Measurements from ENCODE around the gene RPL22L1. TPM values are rescaled to one million over a fixed set of nuclear protein-coding genes. Genes with fewer than 3 reads are reported as not detected.

RPL22L1 gene
- total RNA-seq, 1 experiment from 2014 or later, result 40.0 TPM

GRCh38 chr3:170835336-170835735 is 34.7 kb downstream of the RPL22L1 start:
- Histone ChIP-seq H4K20me1 (ENCODE audit: low read length) (no peaks in the 10 kb centered on the region), H3K27me3 (ENCODE audit: low read length) (no peaks in the 10 kb centered on the region), H3K4me1 (ENCODE audit: insufficient read depth, low read length) (no peaks in the 10 kb centered on the region), H3K36me3 (ENCODE audit: low read depth, low read length) (no peaks in the 10 kb centered on the region), H3K9ac (ENCODE audit: low read length) (no peak overlapping the region), H3K4me2 (ENCODE audit: low read length) (no peak overlapping the region), H3K27ac (ENCODE audit: low read length) (no peak overlapping the region), H3K4me3 (ENCODE audit: low read length) (no peak overlapping the region), H3F3A (ENCODE audit: low read length, unreplicated experiment) (no peaks in the 10 kb centered on the region), H3K9me3 (ENCODE audit: low read length) (no peaks in the 10 kb centered on the region), H3K9me2 (replicated peaks; ENCODE audit: low read length) (no peaks in the 10 kb centered on the region), H2AFZ (ENCODE audit: low read length) (no peak overlapping the region), H3K79me2 (ENCODE audit: low read length) (no peaks in the 10 kb centered on the region)
- ChIA-PET CTCF (interaction anchor here (1.0 kb wide), 1 partner anchor 13 kb away, joined by 9 read pairs; no protein-coding TSS in a partner anchor), POLR2A (ENCODE audit: unreplicated experiment) (no interaction called here)
- no TSS peak for BruUV-seq (replicated peaks)
- ATAC-seq, result no peak
- no peak for TF ChIP-seq EZH2phosphoT487 (IDR thresholded peaks at IDR 0.05; ENCODE audit: borderline replicate concordance, low read length)
- no peak for TF ChIP-seq EZH2 (IDR thresholded peaks at IDR 0.05; ENCODE audit: low read length, unreplicated experiment)
- no peak for TF ChIP-seq CTCF (conservative IDR thresholded peaks at IDR 0.05; ENCODE audit: low read depth, low read length)
- intact Hi-C loops (cut with micrococcal nuclease), result no loop called here
- DNase-seq, result no peak

- Histone ChIP-seq H3K79me2 (ENCODE audit: low read length) (no peaks in the 10 kb centered on the region), H3F3A (ENCODE audit: low read length, unreplicated experiment) (no peaks in the 10 kb centered on the region), H2AFZ (ENCODE audit: low read length) (no peak overlapping the region), H3K9me2 (replicated peaks; ENCODE audit: low read length) (no peaks in the 10 kb centered on the region), H3K27me3 (ENCODE audit: low read length) (no peaks in the 10 kb centered on the region), H3K9ac (ENCODE audit: low read length) (no peak overlapping the region), H3K4me2 (ENCODE audit: low read length) (no peak overlapping the region), H3K9me3 (ENCODE audit: low read length) (no peaks in the 10 kb centered on the region), H3K36me3 (ENCODE audit: low read depth, low read length) (no peaks in the 10 kb centered on the region), H4K20me1 (ENCODE audit: low read length) (no peaks in the 10 kb centered on the region), H3K27ac (ENCODE audit: low read length) (no peak overlapping the region), H3K4me1 (ENCODE audit: insufficient read depth, low read length) (no peaks in the 10 kb centered on the region), H3K4me3 (ENCODE audit: low read length) (no peak overlapping the region)
- ATAC-seq, result no peak
- DNase-seq, result no peak
- intact Hi-C loops (cut with micrococcal nuclease), result no loop called here
- no TSS peak for BruUV-seq (replicated peaks)
- no peak for TF ChIP-seq EZH2 (IDR thresholded peaks at IDR 0.05; ENCODE audit: low read length, unreplicated experiment)
- no peak for TF ChIP-seq EZH2phosphoT487 (IDR thresholded peaks at IDR 0.05; ENCODE audit: borderline replicate concordance, low read length)
- no peak for TF ChIP-seq CTCF (conservative IDR thresholded peaks at IDR 0.05; ENCODE audit: low read depth, low read length)
- CTCF ChIA-PET, result no interaction called here
- POLR2A ChIA-PET (ENCODE audit: unreplicated experiment), result no interaction called here
Measured at GRCh38 chr3:170830580-170830979, 39.4 kb downstream of the RPL22L1 start.

- H3K9me3 ChIP-seq (ENCODE audit: low read length), result no peaks in the 10 kb centered on the region
- no peak overlapping the region for H3K9ac ChIP-seq (ENCODE audit: low read length)
- no peak overlapping the region for H3K27ac ChIP-seq (ENCODE audit: low read length)
- no TSS peak for BruUV-seq (replicated peaks)
- TF ChIP-seq CTCF (conservative IDR thresholded peaks at IDR 0.05; ENCODE audit: low read depth, low read length) (no peak), EZH2phosphoT487 (IDR thresholded peaks at IDR 0.05; ENCODE audit: borderline replicate concordance, low read length) (no peak), EZH2 (IDR thresholded peaks at IDR 0.05; ENCODE audit: low read length, unreplicated experiment) (no peak)
- no peaks in the 10 kb centered on the region for H3K27me3 ChIP-seq (ENCODE audit: low read length)
- H3K4me2 ChIP-seq (ENCODE audit: low read length), result no peak overlapping the region
- DNase-seq (no peak), ATAC-seq (no peak)
- intact Hi-C loops (cut with micrococcal nuclease), result no loop called here
- H3K4me3 ChIP-seq (ENCODE audit: low read length), result no peak overlapping the region
- ChIA-PET CTCF (no interaction called here), POLR2A (ENCODE audit: unreplicated experiment) (no interaction called here)
- no peaks in the 10 kb centered on the region for H3K36me3 ChIP-seq (ENCODE audit: low read depth, low read length)
- no peaks in the 10 kb centered on the region for H3F3A ChIP-seq (ENCODE audit: low read length, unreplicated experiment)
- H3K4me1 ChIP-seq (ENCODE audit: insufficient read depth, low read length), result no peaks in the 10 kb centered on the region
- no peak overlapping the region for H2AFZ ChIP-seq (ENCODE audit: low read length)
- no peaks in the 10 kb centered on the region for H3K9me2 ChIP-seq (replicated peaks; ENCODE audit: low read length)
- no peaks in the 10 kb centered on the region for H3K79me2 ChIP-seq (ENCODE audit: low read length)
- H4K20me1 ChIP-seq (ENCODE audit: low read length), result no peaks in the 10 kb centered on the region
Measured at GRCh38 chr3:170829546-170830272, 40.3 kb downstream of the RPL22L1 start.

All from PC-3 (cell line).